PC-3 (cell line): Measurements from ENCODE around the gene DENND5B.

ENCODE experiments used
- EZH2 ChIP-seq: fragments of 300-600 bp; sonication (generic); IDR thresholded peaks from one replicate; pipeline ENCODE4 v1.6.1; 2017; ENCODE audit warnings: antibody characterized with exemption, mild to moderate bottlenecking, low read length; ENCODE audit not compliant: unreplicated experiment
- TF ChIP-seq, protein P1 (sequence below): fragments of 300-600 bp; sonication (generic); conservative IDR thresholded peaks from 2 replicates; pipeline ENCODE4 v1.5.1; 2017; ENCODE audit warnings: antibody characterized with exemption, low read depth, mild to moderate bottlenecking, low read length

DNA sequence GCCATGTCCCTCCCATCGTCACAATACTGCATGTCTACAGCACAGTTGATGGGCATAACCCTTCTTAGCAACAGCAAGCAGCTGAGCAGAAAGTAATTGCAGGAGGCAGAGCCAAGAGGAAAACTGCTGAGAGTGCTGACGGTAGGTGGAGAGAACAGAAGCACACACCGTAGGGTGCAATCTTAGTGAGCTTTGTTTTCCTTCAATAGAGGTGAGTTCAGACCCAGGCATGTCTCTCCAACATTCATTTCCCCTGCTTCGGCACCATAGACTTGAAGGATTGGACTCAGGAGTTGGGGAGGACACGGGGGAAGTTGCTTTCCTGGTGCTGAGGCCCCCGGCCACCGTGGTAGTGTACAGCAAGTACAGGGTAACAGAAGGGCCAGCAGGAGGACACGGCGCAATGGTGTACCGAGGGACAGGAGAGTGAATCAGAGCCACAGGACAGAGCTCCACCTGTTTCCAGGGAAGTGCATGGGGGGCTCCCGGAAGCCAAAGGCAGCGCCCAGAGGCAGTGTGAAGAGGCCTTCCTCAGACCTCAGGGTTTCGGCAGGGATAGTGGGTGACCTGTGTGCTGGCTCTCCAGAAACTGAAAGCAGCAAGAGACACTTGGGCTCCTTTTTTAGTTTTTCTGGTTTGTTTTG is 228.7 kb downstream of the DENND5B start:
- TF ChIP-seq, protein P1, sequence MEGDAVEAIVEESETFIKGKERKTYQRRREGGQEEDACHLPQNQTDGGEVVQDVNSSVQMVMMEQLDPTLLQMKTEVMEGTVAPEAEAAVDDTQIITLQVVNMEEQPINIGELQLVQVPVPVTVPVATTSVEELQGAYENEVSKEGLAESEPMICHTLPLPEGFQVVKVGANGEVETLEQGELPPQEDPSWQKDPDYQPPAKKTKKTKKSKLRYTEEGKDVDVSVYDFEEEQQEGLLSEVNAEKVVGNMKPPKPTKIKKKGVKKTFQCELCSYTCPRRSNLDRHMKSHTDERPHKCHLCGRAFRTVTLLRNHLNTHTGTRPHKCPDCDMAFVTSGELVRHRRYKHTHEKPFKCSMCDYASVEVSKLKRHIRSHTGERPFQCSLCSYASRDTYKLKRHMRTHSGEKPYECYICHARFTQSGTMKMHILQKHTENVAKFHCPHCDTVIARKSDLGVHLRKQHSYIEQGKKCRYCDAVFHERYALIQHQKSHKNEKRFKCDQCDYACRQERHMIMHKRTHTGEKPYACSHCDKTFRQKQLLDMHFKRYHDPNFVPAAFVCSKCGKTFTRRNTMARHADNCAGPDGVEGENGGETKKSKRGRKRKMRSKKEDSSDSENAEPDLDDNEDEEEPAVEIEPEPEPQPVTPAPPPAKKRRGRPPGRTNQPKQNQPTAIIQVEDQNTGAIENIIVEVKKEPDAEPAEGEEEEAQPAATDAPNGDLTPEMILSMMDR: no peak
- no peak for TF ChIP-seq EZH2
